Right ventricle myocardium superior (tissue), 1 donor: ENCODE data around the gene CDKN3. TPM values are rescaled to one million over a fixed set of nuclear protein-coding genes. Genes with fewer than 3 reads are reported as not detected.

Experiments
- total RNA-seq: library from RNA; stranded (reverse); fragmentation: NEBNext Ultra II Directional; extraction: Animal tissue kit (Norgen Biotek cat#: 25700); gene quantifications from one replicate; pipeline ENCODE4 v1.2.1, GENCODE V29; 2021
- donor health status: DM: no; HTN: yes; CAD: no; lungs with severe emphysema.

CDKN3 gene
- total RNA-seq, 1 donor from 2014 or later: 5.2 TPM

Other genes starting within 250 kb of the CDKN3 start
- gene CNIH1, start 44.4 kb downstream of the CDKN3 start, total RNA-seq: 97.0 TPM
- 27.6 TPM for gene GMFB, start 92.0 kb downstream of the CDKN3 start, total RNA-seq
- gene CGRRF1, start 112.9 kb downstream of the CDKN3 start, total RNA-seq: 15.1 TPM
- 149 TPM for gene SAMD4A, start 170.1 kb downstream of the CDKN3 start, total RNA-seq